AG09319 (cell line): Measurements from ENCODE around the gene ZBTB8A.
"Not testable (repeated sequence)": the region's sequence is repeated elsewhere in the genome, so short reads cannot be mapped to it uniquely, and the experiment has no call there.

Experiments used
- DNase-seq: peaks from one replicate; pipeline ENCODE4 v3.0.0-alpha.2; 2010; ENCODE audit warnings: low read depth; ENCODE audit errors: extremely low read depth
- TF ChIP-seq, protein P1 (sequence below): IDR thresholded peaks from 2 replicates; pipeline ENCODE4 v1.5.1; 2011; ENCODE audit warnings: low read depth, mild to moderate bottlenecking, inconsistent platforms, low read length, moderate library complexity

The ZBTB8A gene

GRCh38 chr1:32536764-32537163 is 2.5 kb upstream of the ZBTB8A start:
- TF ChIP-seq, protein P1, sequence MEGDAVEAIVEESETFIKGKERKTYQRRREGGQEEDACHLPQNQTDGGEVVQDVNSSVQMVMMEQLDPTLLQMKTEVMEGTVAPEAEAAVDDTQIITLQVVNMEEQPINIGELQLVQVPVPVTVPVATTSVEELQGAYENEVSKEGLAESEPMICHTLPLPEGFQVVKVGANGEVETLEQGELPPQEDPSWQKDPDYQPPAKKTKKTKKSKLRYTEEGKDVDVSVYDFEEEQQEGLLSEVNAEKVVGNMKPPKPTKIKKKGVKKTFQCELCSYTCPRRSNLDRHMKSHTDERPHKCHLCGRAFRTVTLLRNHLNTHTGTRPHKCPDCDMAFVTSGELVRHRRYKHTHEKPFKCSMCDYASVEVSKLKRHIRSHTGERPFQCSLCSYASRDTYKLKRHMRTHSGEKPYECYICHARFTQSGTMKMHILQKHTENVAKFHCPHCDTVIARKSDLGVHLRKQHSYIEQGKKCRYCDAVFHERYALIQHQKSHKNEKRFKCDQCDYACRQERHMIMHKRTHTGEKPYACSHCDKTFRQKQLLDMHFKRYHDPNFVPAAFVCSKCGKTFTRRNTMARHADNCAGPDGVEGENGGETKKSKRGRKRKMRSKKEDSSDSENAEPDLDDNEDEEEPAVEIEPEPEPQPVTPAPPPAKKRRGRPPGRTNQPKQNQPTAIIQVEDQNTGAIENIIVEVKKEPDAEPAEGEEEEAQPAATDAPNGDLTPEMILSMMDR = no peak

GRCh38 chr1:32539584-32540571 is 651 bp downstream of the ZBTB8A start:
- TF ChIP-seq, protein P1 = no peak
- no peak for DNase-seq

More at GRCh38 chr1:32536764-32537163, 2.5 kb upstream of the ZBTB8A start:
- DNase-seq = no peak

GRCh38 chr1:32540605-32541004 is 1.4 kb downstream of the ZBTB8A start:
- TF ChIP-seq, protein P1 = no peak
- DNase-seq = no peak

DNA sequence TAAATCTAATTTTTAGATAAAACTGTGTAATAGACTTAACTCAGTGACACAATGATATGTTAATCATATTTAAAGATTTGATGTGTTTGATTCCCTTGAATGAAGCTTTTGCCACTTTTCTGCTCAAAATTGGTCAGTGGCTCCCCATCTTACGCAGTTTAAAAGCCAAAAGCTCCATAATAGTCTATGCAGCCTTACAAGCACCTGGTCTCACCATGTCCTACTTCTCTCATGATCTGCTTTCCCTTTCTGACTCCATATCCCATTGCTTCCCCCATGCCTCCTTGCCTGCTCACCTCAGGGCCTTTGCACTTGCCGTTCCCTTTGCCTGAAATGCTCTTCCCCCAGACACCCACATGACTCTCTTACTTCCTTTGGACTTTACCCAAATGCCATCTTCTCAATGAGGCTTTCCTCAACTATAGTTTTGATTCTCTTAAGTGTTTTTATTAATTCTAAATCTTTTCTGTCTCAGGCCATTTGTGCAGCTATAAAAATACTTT is 1.9 kb downstream of the ZBTB8A start:
- no peak for DNase-seq
- TF ChIP-seq, protein P1 = no peak

GRCh38 chr1:32546611-32547010 is 7.4 kb downstream of the ZBTB8A start:
- TF ChIP-seq, protein P1 = no peak
- no peak for DNase-seq

- TF ChIP-seq, protein P1 = no peak
- no peak for DNase-seq
Measured at GRCh38 chr1:32549616-32550015, 10.4 kb downstream of the ZBTB8A start.

GRCh38 chr1:32554288-32554687 is 15.1 kb downstream of the ZBTB8A start:
- TF ChIP-seq, protein P1 = no peak
- no peak for DNase-seq

DNA sequence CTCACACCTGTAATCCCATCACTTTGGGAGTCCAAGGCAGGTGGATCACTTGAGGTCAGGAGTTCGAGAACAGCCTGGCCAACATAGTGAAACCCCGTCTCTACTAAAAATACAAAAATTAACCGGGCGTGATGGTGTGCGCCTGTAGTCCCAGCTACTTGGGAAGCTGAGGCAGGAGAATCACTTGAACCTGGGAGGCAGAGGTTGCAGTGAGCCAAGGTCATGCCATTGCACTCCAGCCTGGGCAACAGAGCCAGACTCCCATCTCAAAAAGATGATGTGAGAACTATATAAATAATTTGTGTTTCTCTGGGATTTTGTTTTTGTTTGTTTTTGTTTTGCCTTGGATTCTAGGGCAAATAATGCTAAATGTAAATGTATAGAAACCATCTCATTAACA is 17.8 kb downstream of the ZBTB8A start:
- not testable (repeated sequence) for DNase-seq
